Central memory CD4-positive, alpha-beta T cell (primary cell): ENCODE measurements around the gene OR14I1.

Experiments
- DNase-seq: peaks from one replicate; pipeline ENCODE4 v3.0.0; 2022
- total RNA-seq, 3 experiments: gene quantifications; one replicate each; lab custom pipeline; 2026; lab: John Stamatoyannopoulos, UW

OR14I1 gene
- 0 reads per million in 3 experiments for total RNA-seq

DNA sequence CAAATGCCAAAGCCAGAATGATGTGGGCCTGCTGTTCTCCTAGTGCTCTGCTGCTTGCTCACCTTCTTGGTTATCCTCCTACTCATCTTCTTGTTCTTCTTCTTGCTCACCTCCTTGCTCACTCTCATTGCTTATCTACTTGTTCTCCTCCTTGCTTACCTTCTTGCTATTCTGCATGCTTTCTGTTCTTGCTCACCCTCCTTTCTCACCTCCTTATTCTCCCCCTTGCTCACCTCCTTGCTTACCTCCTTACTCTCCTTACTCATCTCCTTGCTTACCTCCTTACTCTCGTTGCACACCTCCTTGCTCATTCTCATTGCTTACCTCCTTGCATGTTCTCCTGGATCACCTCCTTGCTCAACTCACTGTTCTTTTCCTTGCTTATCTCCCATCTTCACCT is at the start of gene OR14I1:
Gene OR14I1, minus strand, starts transcription at position 53 of the 400 bp plus-strand sequence.
- no peak for DNase-seq

DNA sequence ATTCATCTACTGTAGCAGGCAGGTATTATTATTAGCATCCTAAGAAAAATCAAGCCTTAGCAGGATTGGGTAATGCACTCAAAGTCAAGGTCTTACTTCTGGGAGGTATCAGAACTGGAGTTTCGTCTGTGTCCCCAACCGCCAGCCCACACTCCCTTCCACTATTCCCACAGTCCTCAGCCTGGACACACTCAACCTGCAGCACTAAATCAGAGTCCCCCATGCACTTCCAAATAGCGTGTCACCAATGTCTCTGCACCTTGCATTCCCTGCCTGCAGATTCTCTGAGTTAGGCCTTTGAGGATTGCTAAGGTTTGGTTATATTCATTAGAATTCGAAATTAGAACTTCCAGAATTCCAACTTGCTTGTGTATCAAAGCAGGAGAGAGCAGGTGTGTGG is 49.1 kb upstream of the OR14I1 start:
- no peak for DNase-seq

DNA sequence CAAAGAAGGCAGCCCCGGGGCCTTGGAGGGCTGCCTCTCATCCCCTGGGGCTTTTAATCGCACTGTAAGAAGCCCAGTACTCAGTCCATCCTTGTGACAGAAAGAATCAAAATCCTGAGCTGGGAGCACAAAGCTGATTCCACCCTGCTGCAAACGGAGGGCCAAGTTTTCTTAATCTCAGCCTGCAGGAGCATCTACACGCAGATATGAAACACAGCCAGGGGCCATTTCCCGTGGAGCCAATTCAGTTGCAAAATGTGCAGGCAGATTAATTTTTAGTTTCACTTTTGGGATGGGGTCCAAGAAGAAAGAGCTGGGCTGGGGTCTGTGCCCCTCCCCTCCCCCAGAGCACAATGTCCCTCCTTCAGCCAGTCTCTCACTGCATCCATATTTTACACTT is 48.6 kb upstream of the OR14I1 start:
- DNase-seq: no peak

- DNase-seq: no peak
Measured at GRCh38 chr1:248750496-248750895, 47.9 kb upstream of the OR14I1 start.

DNA sequence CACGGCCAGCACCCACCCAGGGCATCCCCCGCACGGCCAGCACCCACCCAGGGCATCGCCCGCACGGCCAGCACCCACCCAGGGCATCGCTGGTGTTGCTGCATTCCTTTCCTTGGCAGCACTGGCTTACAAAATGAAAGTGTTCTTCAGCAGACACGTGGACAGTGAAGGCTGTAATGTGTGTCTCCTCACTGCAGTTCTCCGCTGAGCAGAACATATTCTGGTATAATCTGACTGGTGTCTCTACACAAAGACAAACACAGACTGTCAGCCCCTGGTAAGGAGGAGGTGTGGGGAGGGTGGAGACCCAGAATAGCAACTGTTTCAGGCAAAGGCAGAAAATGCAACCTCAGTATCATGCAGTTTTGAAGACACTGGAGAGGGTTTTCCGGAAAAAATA is 45.6 kb upstream of the OR14I1 start:
- DNase-seq: no peak

DNA sequence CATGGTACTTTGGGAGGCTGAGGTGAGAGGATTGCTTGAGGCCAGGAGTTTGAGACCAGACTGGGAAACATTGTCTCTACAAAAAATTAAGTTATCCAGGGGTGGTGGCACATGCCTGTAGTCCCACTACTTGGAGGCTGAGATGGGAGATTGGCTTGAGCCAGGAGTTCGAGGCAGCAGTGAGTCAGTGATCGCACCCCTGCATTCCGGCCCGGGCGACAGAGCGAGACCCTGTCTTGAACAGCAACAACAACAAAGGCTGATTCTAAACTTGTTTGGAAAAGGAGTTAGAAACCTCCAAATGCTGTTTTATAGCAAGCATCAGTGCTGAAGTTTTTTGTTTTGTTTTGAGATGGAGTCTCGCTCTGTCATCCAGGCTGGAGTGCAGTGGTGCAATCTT is 38.3 kb upstream of the OR14I1 start:
- DNase-seq: no peak

GRCh38 chr1:248739572-248740205 is 37.1 kb upstream of the OR14I1 start:
- DNase-seq: no peak

DNA sequence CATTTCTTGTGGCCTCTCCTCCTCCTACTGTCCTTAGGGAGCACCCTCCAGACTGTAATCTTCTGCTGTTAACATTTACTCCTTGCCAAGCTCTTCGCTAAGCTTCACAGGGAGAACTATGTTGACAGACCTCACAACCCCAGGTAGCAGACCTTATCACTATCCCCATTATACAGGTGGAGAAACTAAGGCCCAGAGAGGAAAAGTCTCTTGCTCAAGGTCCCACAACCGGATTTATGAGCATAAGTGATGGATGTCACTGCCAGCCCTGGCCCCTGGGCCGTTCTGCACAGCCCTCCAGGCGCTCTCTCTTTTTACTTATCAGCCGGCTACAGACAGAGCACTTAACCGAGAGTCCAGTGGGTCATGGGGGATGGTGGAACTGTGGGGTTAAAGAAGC is 34.9 kb upstream of the OR14I1 start:
- DNase-seq: no peak

DNA sequence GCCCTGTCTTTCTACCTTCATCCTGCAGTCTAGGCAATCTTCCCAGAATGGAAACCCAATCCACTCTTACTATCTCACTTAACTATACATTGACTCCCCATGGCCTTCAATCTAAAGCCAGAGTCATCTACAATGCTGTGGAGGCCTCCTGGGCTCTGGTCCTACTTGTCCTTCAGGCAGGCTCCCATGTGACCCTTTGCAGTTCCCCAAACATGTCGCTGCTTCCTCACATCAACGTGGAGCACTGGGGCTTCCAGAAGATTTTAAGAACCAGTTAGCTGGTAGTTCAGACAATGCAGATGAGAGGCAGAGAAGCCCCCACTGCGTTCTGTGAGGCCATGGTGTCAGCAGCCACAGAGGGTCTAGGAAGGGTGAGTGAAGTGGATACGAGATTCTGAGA is 34.4 kb upstream of the OR14I1 start:
- no peak for DNase-seq

DNA sequence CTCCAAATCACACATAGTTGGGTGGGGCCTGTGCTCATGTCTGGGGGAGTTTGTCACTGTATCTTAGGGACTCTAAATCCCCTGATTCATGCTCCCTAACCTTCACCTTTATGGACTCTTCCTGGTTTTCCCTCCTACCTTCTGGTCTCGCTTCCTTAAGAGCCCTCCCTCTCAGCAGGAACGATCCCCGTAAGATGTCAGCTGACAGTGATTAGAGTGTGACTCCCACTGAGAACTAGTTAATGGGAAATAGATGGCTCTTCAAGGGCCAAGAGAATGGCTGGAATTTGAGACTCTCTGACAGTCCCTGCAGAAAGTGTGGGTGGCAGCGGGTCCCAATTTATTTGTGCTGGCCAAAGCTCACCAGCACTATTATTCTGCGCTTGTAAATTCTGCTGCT is 31.0 kb upstream of the OR14I1 start:
- no peak for DNase-seq

- no peak for DNase-seq
Measured at GRCh38 chr1:248730507-248731335, 28.2 kb upstream of the OR14I1 start.

- no peak for DNase-seq
Measured at GRCh38 chr1:248714248-248714647, 11.7 kb upstream of the OR14I1 start.

- DNase-seq: no peak
Measured at GRCh38 chr1:248710305-248710900, 7.8 kb upstream of the OR14I1 start.

- DNase-seq: no peak
Measured at GRCh38 chr1:248704606-248705005, 2.0 kb upstream of the OR14I1 start.

DNA sequence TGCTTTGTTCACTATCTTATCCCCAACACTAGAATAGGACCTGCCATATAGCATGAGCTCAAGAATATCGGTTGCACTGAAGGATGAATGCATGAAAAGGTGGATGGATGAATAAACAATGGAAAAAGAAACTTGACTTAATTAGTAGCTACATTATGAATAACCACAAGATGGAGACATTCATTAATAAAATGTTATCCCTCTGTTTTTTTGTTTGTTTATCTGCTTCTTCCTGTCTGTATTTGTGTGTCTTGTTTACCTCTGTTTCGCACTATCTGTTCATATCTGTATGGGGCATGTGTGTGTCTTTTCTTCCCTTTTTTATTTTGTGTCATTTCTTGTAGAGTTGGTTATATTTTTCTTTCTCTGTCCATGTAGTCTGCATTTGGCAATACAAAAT is 1.1 kb upstream of the OR14I1 start:
- no peak for DNase-seq

DNA sequence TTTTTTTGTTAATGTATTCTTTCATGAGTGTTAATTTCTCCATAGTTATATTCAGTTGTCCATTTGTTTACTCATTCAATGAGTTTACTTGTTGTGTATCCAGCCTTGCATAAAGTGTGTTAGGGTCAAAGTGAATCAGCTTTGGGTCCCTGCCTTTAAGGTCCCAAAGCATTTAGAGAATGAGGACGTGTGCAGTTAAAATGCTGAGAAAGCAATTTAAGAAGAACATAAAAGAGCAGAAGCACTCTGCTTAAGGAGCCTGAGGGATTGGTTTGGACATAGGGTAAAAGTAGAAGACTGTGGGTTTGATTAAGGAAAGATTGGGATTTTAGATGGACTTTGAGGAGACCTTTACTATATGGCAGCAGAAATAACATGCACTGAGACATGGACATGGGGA is 3.5 kb downstream of the OR14I1 start:
- DNase-seq: no peak

DNA sequence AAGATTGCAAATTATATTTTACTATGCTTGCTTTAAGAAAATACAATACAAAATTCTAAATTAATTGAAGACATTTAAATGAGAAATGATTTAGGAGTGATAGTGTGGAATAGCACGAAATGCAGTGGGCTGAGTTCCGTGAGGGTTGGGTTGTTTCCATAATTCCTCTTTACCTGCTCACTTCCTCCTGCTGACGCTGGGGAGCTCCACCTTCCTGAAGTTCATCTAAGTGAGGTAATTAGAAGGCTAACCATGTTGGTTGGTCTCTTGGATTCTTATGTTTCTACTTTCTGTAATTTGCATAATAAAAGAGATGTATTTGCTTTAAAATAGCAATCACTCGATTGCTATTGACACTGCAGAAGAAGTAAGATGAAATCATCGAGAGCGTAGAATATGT is 4.7 kb downstream of the OR14I1 start:
- DNase-seq: no peak

- no peak for DNase-seq
Measured at GRCh38 chr1:248696774-248697173, 5.8 kb downstream of the OR14I1 start.

GRCh38 chr1:248696261-248696660 is 6.3 kb downstream of the OR14I1 start:
- no peak for DNase-seq

DNA sequence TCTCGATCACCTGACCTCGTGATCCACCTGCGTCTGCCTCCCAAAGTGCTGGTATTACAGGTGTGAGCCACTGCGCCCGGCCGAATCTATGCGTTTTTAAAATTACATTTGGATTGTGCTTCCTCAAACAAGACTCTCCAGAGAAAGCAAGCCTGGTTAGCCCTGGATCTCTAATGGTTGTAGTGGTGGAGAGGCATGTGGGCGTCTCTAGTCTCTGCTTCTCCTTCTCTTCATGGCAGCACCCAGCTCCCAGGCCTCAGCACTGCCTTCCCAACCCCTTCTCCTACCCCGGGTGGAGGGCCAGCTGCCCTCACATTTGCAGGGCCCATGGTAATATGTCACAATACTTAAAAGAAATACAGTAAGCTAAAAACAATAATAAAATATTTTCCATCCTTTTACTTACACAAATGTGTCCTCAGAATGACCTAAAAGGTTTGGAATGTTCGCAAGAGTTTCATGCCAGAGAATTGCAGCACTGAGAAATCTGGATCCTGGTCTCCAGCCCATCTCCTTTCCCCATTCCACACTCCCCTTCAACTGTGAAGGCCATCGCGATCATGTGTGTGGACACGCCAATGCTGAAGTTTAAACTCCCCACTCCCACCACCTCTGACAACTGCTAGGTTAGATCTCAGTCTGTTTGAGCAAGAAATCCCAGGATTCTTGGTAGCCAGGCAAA is 7.0 kb downstream of the OR14I1 start:
- no peak for DNase-seq

DNA sequence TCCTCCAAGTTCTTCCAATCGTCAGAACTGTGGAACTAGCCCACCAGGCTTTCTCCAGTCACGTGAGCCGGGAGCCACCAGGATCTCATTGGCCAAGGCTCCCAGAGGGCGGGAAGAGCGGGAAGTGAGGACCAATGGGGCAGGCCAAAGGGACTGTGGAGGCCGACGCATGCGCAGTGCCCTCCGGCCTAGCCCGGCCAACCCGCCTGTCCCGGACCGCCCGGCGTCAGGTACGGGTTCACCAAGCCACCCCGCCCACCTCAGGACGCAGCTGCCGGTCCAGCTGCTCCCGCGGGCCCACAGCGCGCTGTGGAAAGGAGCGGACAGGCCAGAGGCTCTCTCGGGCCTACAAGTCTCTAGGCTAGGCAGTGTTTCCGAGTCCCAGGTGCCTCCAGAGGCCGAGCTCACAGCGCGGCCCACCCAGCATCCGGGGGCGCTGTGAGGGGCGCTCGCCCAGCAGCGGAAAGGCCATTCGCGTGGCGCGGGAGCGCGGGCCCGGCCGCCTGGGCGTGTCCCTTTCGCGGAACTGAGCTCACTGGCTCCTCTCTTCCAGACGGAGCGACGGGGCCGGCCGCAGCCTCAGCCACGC is 10.9 kb downstream of the OR14I1 start:
- no peak for DNase-seq

- DNase-seq: no peak
Measured at GRCh38 chr1:248688527-248689298, 13.9 kb downstream of the OR14I1 start.
